ENCODE results near the gene CCRL2. TPM values are rescaled to one million over a fixed set of nuclear protein-coding genes. Genes with fewer than 3 reads are reported as not detected.

Gene CCRL2
- total and polyA plus RNA-seq, 9 of the 15 experiments (the other 6 are each of a cell fraction or from before 2014, with no cell fraction given): 3.4 to 5.7 (median 4.0) TPM

DNA sequence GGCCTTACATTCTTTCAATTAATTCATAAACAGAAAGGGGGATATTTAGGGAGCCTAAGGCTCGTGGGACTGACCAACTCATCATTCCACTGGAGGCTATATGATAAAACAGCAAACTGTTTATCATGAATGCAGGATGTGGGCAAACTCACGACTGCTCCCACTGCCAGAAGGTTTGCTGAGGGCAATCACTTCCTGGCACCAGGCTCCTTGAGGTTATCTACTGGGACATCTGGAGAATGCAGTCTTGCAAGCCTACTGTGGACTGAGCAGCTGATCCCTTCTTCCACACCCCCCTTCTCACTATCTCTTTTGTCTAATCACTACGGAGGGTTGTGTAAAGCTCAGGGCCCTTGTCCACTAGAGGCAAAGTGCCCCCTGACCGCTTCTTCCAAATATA is 26.1 kb downstream of the CCRL2 start (continued):
- TF ChIP-seq, protein P1, sequence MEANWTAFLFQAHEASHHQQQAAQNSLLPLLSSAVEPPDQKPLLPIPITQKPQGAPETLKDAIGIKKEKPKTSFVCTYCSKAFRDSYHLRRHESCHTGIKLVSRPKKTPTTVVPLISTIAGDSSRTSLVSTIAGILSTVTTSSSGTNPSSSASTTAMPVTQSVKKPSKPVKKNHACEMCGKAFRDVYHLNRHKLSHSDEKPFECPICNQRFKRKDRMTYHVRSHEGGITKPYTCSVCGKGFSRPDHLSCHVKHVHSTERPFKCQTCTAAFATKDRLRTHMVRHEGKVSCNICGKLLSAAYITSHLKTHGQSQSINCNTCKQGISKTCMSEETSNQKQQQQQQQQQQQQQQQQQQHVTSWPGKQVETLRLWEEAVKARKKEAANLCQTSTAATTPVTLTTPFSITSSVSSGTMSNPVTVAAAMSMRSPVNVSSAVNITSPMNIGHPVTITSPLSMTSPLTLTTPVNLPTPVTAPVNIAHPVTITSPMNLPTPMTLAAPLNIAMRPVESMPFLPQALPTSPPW (CRISPR knock-in tag; IDR thresholded peaks at IDR 0.05): peak; percentile 77; the same call in 1 of the 2 replicates
- 0 out of 2 replicates have a peak, but pooled peaks have one; percentile 48 for TF ChIP-seq E2F3 (CRISPR knock-in tag; IDR thresholded peaks at IDR 0.05)
- TF ChIP-seq ELF1 (tag; IDR thresholded peaks at IDR 0.05): peak; percentile 23; the same call in 1 of the 2 replicates
- TF ChIP-seq RCOR1 (IDR thresholded peaks at IDR 0.05; ENCODE audit: borderline replicate concordance in 1 of 2, low read depth in 2 of 2, low read length in 2 of 2): peak in 1 of 2 experiments; percentile 33; a peak in 1 of 4 replicates
- TF ChIP-seq ZNF76 (CRISPR knock-in tag; IDR thresholded peaks at IDR 0.05; ENCODE audit: borderline replicate concordance): peak; percentile 81
- peak; percentile 24; the same call in 1 of the 2 replicates for TF ChIP-seq NR4A1 (CRISPR knock-in tag; IDR thresholded peaks at IDR 0.05)
- TF ChIP-seq NR4A1 (tag; IDR thresholded peaks at IDR 0.05): peak; percentile 74; the same call in 1 of the 2 replicates
- TF ChIP-seq DPF2 (IDR thresholded peaks at IDR 0.05): peak; percentile 45; the same call in 1 of the 2 replicates
- TF ChIP-seq, protein P2, sequence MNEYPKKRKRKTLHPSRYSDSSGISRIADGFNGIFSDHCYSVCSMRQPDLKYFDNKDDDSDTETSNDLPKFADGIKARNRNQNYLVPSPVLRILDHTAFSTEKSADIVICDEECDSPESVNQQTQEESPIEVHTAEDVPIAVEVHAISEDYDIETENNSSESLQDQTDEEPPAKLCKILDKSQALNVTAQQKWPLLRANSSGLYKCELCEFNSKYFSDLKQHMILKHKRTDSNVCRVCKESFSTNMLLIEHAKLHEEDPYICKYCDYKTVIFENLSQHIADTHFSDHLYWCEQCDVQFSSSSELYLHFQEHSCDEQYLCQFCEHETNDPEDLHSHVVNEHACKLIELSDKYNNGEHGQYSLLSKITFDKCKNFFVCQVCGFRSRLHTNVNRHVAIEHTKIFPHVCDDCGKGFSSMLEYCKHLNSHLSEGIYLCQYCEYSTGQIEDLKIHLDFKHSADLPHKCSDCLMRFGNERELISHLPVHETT (CRISPR knock-in tag; conservative IDR thresholded peaks at IDR 0.05 in 1 of 2, IDR thresholded peaks at IDR 0.05 in 1 of 2): peak in 1 of 2 experiments; percentile 82; a peak in 2 of 4 replicates
- TF ChIP-seq, protein P3, sequence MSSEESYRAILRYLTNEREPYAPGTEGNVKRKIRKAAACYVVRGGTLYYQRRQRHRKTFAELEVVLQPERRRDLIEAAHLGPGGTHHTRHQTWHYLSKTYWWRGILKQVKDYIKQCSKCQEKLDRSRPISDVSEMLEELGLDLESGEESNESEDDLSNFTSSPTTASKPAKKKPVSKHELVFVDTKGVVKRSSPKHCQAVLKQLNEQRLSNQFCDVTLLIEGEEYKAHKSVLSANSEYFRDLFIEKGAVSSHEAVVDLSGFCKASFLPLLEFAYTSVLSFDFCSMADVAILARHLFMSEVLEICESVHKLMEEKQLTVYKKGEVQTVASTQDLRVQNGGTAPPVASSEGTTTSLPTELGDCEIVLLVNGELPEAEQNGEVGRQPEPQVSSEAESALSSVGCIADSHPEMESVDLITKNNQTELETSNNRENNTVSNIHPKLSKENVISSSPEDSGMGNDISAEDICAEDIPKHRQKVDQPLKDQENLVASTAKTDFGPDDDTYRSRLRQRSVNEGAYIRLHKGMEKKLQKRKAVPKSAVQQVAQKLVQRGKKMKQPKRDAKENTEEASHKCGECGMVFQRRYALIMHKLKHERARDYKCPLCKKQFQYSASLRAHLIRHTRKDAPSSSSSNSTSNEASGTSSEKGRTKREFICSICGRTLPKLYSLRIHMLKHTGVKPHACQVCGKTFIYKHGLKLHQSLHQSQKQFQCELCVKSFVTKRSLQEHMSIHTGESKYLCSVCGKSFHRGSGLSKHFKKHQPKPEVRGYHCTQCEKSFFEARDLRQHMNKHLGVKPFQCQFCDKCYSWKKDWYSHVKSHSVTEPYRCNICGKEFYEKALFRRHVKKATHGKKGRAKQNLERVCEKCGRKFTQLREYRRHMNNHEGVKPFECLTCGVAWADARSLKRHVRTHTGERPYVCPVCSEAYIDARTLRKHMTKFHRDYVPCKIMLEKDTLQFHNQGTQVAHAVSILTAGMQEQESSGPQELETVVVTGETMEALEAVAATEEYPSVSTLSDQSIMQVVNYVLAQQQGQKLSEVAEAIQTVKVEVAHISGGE (CRISPR knock-in tag; IDR thresholded peaks at IDR 0.05): peak in 1 of 3 experiments; percentile 53; a peak in 1 of 6 replicates
- peak; percentile 76; the same call in 1 of the 2 replicates for TF ChIP-seq ZBTB17 (CRISPR knock-in tag; IDR thresholded peaks at IDR 0.05)
- peak; percentile 90 for TF ChIP-seq CBFA2T2 (conservative IDR thresholded peaks at IDR 0.05)
- TF ChIP-seq GATA2 (CRISPR knock-in tag; IDR thresholded peaks at IDR 0.05): peak; percentile 56; the same call in 1 of the 2 replicates
- TF ChIP-seq, protein P4, sequence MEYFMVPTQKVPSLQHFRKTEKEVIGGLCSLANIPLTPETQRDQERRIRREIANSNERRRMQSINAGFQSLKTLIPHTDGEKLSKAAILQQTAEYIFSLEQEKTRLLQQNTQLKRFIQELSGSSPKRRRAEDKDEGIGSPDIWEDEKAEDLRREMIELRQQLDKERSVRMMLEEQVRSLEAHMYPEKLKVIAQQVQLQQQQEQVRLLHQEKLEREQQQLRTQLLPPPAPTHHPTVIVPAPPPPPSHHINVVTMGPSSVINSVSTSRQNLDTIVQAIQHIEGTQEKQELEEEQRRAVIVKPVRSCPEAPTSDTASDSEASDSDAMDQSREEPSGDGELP (CRISPR knock-in tag; IDR thresholded peaks at IDR 0.05; ENCODE audit: borderline replicate concordance): peak; percentile 85
- peak; percentile 79; the same call in 1 of the 2 replicates for TF ChIP-seq BCL6 (CRISPR knock-in tag; IDR thresholded peaks at IDR 0.05)
